ENCODE data around the gene NME9.

Gene NME9

GRCh38 chr3:138331143-138331894, 1.7 kb upstream of the NME9 start:
- DNase-seq, result no peak

- DNase-seq, result no peak
Observed at GRCh38 chr3:138329984-138330293, 288 bp upstream of the NME9 start.

GRCh38 chr3:138328341-138328740, 1.3 kb downstream of the NME9 start:
- DNase-seq, result no peak

- no peak for DNase-seq
Observed at GRCh38 chr3:138327831-138328230, 1.8 kb downstream of the NME9 start.

GRCh38 chr3:138326866-138327595, 2.6 kb downstream of the NME9 start:
- DNase-seq, result no peak

- no peak for DNase-seq
Observed at GRCh38 chr3:138325990-138326389, 3.7 kb downstream of the NME9 start.

GRCh38 chr3:138323971-138324370, 5.7 kb downstream of the NME9 start:
- DNase-seq, result no peak

- no peak for DNase-seq
Observed at GRCh38 chr3:138317687-138318086, 12.0 kb downstream of the NME9 start.

GRCh38 chr3:138314751-138315150, 14.9 kb downstream of the NME9 start:
- DNase-seq, result no peak

GRCh38 chr3:138310494-138310893, 19.2 kb downstream of the NME9 start:
- no peak for DNase-seq

- DNase-seq, result no peak
Observed at GRCh38 chr3:138308783-138309182, 20.9 kb downstream of the NME9 start.

GRCh38 chr3:138307899-138308298, 21.8 kb downstream of the NME9 start:
- DNase-seq, result no peak

- DNase-seq, result no peak
Observed at GRCh38 chr3:138303474-138303873, 26.2 kb downstream of the NME9 start.

GRCh38 chr3:138300647-138301046, 29.0 kb downstream of the NME9 start:
- no peak for DNase-seq

GRCh38 chr3:138297876-138298275, 31.8 kb downstream of the NME9 start:
- no peak for DNase-seq

- DNase-seq, result no peak
Observed at GRCh38 chr3:138297059-138297607, 32.5 kb downstream of the NME9 start.

GRCh38 chr3:138296639-138297038, 33.0 kb downstream of the NME9 start:
- DNase-seq, result no peak

GRCh38 chr3:138289701-138290100, 40.0 kb downstream of the NME9 start:
- no peak for DNase-seq

- DNase-seq, result no peak
Observed at GRCh38 chr3:138289260-138289659, 40.4 kb downstream of the NME9 start.

- no peak for DNase-seq
Observed at GRCh38 chr3:138284957-138285477, 44.6 kb downstream of the NME9 start.

- no peak for DNase-seq
Observed at GRCh38 chr3:138284079-138284478, 45.6 kb downstream of the NME9 start.

GRCh38 chr3:138282836-138283235, 46.8 kb downstream of the NME9 start:
- DNase-seq, result no peak

GRCh38 chr3:138281561-138281960, 48.1 kb downstream of the NME9 start:
- DNase-seq, result no peak

- DNase-seq, result no peak
Observed at GRCh38 chr3:138271189-138271794, 58.4 kb downstream of the NME9 start.

Measured in NCI-H1092 treated with DMSO at 0.1 percent for 48 hours (cell line).